ENCODE measurements around the gene DCC.

DNA sequence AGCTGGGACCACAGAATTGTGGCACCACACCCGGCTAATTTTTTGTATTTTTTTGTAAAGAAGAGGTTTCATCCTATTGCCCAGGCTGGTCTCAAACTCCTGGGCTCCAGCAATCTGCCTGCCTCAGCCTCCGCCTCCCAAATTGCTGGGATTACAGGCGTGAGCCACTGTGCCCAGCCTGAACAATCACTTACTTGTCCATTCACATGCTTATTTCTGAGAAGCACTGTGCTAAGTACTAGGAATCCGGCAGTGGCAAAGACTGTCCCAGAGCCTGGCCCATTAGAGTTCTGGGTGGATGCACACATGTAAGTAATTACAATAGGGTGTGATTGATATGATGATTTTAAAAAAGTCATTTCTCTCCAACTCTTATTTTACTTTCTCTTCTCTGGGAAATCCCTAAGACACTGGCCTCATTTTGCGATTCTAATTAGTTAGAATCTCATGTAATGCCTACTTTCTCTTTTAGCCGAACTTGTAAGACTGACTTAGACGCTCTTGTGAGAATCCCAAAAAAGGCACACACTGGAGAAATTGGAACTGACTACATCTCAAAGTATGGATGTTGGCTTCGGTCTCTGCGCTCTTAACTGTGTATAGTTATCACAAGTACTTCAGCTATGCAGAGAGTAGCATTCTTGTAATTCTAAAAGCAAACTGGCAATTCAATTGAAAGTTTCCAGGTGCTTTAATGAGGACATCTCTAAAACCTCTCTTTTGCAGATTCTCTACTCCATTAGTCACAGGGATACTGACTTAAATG lies 567.7 kb downstream of the DCC start:
- TF ChIP-seq, protein P1, sequence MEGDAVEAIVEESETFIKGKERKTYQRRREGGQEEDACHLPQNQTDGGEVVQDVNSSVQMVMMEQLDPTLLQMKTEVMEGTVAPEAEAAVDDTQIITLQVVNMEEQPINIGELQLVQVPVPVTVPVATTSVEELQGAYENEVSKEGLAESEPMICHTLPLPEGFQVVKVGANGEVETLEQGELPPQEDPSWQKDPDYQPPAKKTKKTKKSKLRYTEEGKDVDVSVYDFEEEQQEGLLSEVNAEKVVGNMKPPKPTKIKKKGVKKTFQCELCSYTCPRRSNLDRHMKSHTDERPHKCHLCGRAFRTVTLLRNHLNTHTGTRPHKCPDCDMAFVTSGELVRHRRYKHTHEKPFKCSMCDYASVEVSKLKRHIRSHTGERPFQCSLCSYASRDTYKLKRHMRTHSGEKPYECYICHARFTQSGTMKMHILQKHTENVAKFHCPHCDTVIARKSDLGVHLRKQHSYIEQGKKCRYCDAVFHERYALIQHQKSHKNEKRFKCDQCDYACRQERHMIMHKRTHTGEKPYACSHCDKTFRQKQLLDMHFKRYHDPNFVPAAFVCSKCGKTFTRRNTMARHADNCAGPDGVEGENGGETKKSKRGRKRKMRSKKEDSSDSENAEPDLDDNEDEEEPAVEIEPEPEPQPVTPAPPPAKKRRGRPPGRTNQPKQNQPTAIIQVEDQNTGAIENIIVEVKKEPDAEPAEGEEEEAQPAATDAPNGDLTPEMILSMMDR (IDR thresholded peaks at IDR 0.05), result no peak
- TF ChIP-seq POLR2A (IDR thresholded peaks at IDR 0.05), result no peak
